Neuronal stem cell (in vitro differentiated cells): ENCODE results near the gene STPG3.

Source experiments
- DNase-seq: peaks from one replicate; pipeline ENCODE4 v3.0.0-alpha.2; 2013; ENCODE audit warnings: low spot score
- H2AFZ ChIP-seq: one replicate; pipeline ENCODE4 v1.6.1; 2013; ENCODE audit warnings: mild to moderate bottlenecking, low read length, inconsistent platforms
- H2AK5ac ChIP-seq: 2 replicates; pipeline ENCODE4 v1.6.1; 2013; ENCODE audit warnings: low read depth, mild to moderate bottlenecking, inconsistent platforms, low read length, moderate library complexity, mixed read lengths
- H2BK120ac ChIP-seq: 2 replicates; pipeline ENCODE4 v1.6.1; 2013; ENCODE audit warnings: low read depth, mild to moderate bottlenecking, inconsistent platforms, low read length, moderate library complexity, mixed read lengths
- H2BK12ac ChIP-seq: one replicate; pipeline ENCODE4 v1.6.1; 2013; ENCODE audit warnings: low read length, inconsistent platforms
- H2BK15ac ChIP-seq: 2 replicates; pipeline ENCODE4 v1.6.1; 2013; ENCODE audit warnings: mild to moderate bottlenecking, low read length, inconsistent platforms, mixed read lengths
- H2BK5ac ChIP-seq: one replicate; pipeline ENCODE4 v1.6.1; 2013; ENCODE audit warnings: inconsistent platforms, mild to moderate bottlenecking, low read length, moderate library complexity
- H3K14ac ChIP-seq: one replicate; pipeline ENCODE4 v1.6.1; 2013; ENCODE audit warnings: low read length, inconsistent platforms
- H3K18ac ChIP-seq: 2 replicates; pipeline ENCODE4 v1.6.1; 2013; ENCODE audit warnings: low read length, inconsistent platforms
- H3K23ac ChIP-seq: 2 replicates; pipeline ENCODE4 v1.6.1; 2013; ENCODE audit warnings: low read depth, mild to moderate bottlenecking, mixed read lengths, low read length, inconsistent platforms; ENCODE audit not compliant: poor library complexity
- H3K27ac ChIP-seq: replicated peaks from 3 replicates; pipeline ENCODE4 v1.5.1; 2013; ENCODE audit warnings: low read length, inconsistent platforms
- H3K27me3 ChIP-seq, 3 experiments: 2 replicates each; pipeline ENCODE4 v1.6.1; 2013; ENCODE audit warnings: low read length in 3 of 3, mild to moderate bottlenecking in 2 of 3, inconsistent platforms in 1 of 3, low read depth in 1 of 3, mixed read lengths in 1 of 3, moderate library complexity in 1 of 3; ENCODE audit not compliant: control insufficient read depth in 3 of 3, insufficient read depth in 3 of 3
- H3K36me3 ChIP-seq, 2 donors: replicated peaks in 1 of 2; 2 replicates each; pipeline ENCODE4 v1.6.1; 2013; ENCODE audit warnings: low read length in 2 of 2; ENCODE audit not compliant: control insufficient read depth in 2 of 2, insufficient read depth in 2 of 2
- H3K4ac ChIP-seq: 2 replicates; pipeline ENCODE4 v1.6.1; 2013; ENCODE audit warnings: inconsistent platforms, mild to moderate bottlenecking, low read length, moderate library complexity
- H3K4me1 ChIP-seq, 2 donors: 1 replicate in 1 of 2; 2 replicates in 1 of 2; pipeline ENCODE4 v1.6.1; 2013; ENCODE audit warnings: low read length in 2 of 2, low read depth in 1 of 2; ENCODE audit not compliant: control insufficient read depth in 2 of 2, insufficient read depth in 1 of 2
- H3K4me2 ChIP-seq: one replicate; pipeline ENCODE4 v1.6.1; 2013; ENCODE audit warnings: mild to moderate bottlenecking, low read length, inconsistent platforms; ENCODE audit not compliant: insufficient read depth, poor library complexity, severe bottlenecking
- H3K4me3 ChIP-seq, 2 donors: 2 replicates each; pipeline ENCODE4 v1.5.1; 2013; ENCODE audit warnings: low read length in 2 of 2, mild to moderate bottlenecking in 2 of 2, inconsistent platforms in 1 of 2, moderate library complexity in 1 of 2
- H3K79me1 ChIP-seq: one replicate; pipeline ENCODE4 v1.6.1; 2013; ENCODE audit warnings: low read depth, mild to moderate bottlenecking, inconsistent platforms, low read length, moderate library complexity
- H3K9ac ChIP-seq: one replicate; pipeline ENCODE4 v1.6.1; 2013; ENCODE audit warnings: mild to moderate bottlenecking, low read depth, low read length, inconsistent platforms; ENCODE audit not compliant: poor library complexity
- H3K9me3 ChIP-seq, 2 donors: replicated peaks in 1 of 2; 2 replicates each; pipeline versions ENCODE3 to v1.6.1; 2013; ENCODE audit warnings: low read length in 2 of 2, mild to moderate bottlenecking in 2 of 2, inconsistent platforms in 1 of 2, low read depth in 1 of 2, mixed read lengths in 1 of 2, moderate library complexity in 1 of 2; ENCODE audit not compliant: control insufficient read depth in 2 of 2, insufficient read depth in 1 of 2
- H4K8ac ChIP-seq: one replicate; pipeline ENCODE4 v1.6.1; 2013; ENCODE audit warnings: low read depth, mild to moderate bottlenecking, inconsistent platforms, low read length, moderate library complexity
- H4K91ac ChIP-seq: one replicate; pipeline ENCODE4 v1.6.1; 2013; ENCODE audit warnings: low read length, low read depth, mild to moderate bottlenecking, inconsistent platforms; ENCODE audit not compliant: poor library complexity
- WGBS, 2 donors: extraction: QIAGEN DNeasy Blood & Tissue Kit; methylation state at CpG; one replicate each; pipeline ENCODE4 v1.1.7; 2013; ENCODE audit warnings: missing lambda C conversion rate in 2 of 2, mixed read lengths in 1 of 2; ENCODE audit not compliant: insufficient read length in 2 of 2, insufficient replicate concordance in 1 of 2; ENCODE audit errors: extremely low coverage in 2 of 2; 5-methylcytosine and 5-hydroxymethylcytosine counted together

The STPG3 gene

GRCh38 chr9:137269231-137269772, 18.2 kb downstream of the STPG3 start:
- H2BK12ac ChIP-seq, result no peak overlapping the region
- no peak overlapping the region for H2AK5ac ChIP-seq
- H3K9ac ChIP-seq, result no peak overlapping the region
- no peak overlapping the region for H3K23ac ChIP-seq
- no peak overlapping the region for H2BK120ac ChIP-seq
- no peak overlapping the region for H2BK15ac ChIP-seq
- H3K79me1 ChIP-seq, result peaks cover 8% of the 10 kb centered on the region
- no peak overlapping the region for H4K91ac ChIP-seq
- no peaks in the 10 kb centered on the region for H3K27me3 ChIP-seq
- H2BK5ac ChIP-seq, result no peak overlapping the region
- H3K14ac ChIP-seq, result no peak overlapping the region
- no peak overlapping the region for H4K8ac ChIP-seq
- H3K4me2 ChIP-seq, result no peak overlapping the region
- DNase-seq, result no peak
- peaks cover 41 to 89% of the 10 kb centered on the region in 2 donors for H3K36me3 ChIP-seq
- no peaks in the 10 kb centered on the region for H3K4me1 ChIP-seq
- no peak overlapping the region for H3K27ac ChIP-seq
- no peak overlapping the region for H2AFZ ChIP-seq
- H3K4me3 ChIP-seq, result no peak overlapping the region
- no CpG with 5 or more reads among the region's 17 CpGs for WGBS, 2 donors
- H3K18ac ChIP-seq, result no peak overlapping the region
- no peak overlapping the region for H3K4ac ChIP-seq
- no peaks in the 10 kb centered on the region for H3K9me3 ChIP-seq

GRCh38 chr9:137270929-137271695, 20.0 kb downstream of the STPG3 start:
- Histone ChIP-seq H3K4me2 (no peak overlapping the region), H2BK120ac (no peak overlapping the region), H2BK12ac (no peak overlapping the region), H3K4me1 (peaks cover 0 to 3% of the 10 kb centered on the region in 2 donors), H3K79me1 (peaks cover 5% of the 10 kb centered on the region), H2BK15ac (no peak overlapping the region), H3K14ac (no peak overlapping the region), H3K23ac (peak overlapping the region; percentile 73), H4K91ac (no peak overlapping the region), H3K36me3 (peaks cover 34 to 72% of the 10 kb centered on the region in 2 donors), H2AFZ (no peak overlapping the region), H2AK5ac (no peak overlapping the region), H3K18ac (no peak overlapping the region), H3K27me3 (no peaks in the 10 kb centered on the region), H3K27ac (no peak overlapping the region), H3K4ac (no peak overlapping the region), H3K9ac (no peak overlapping the region), H3K4me3 (no peak overlapping the region), H2BK5ac (no peak overlapping the region), H3K9me3 (no peaks in the 10 kb centered on the region), H4K8ac (no peak overlapping the region)
- DNase-seq, result no peak
- WGBS, 2 donors, result no CpG with 5 or more reads among the region's 32 CpGs

GRCh38 chr9:137271696-137272076, 20.6 kb downstream of the STPG3 start:
- H3K27ac ChIP-seq, result no peak overlapping the region
- no peak overlapping the region for H2AFZ ChIP-seq
- H3K4ac ChIP-seq, result no peak overlapping the region
- no peak overlapping the region for H4K8ac ChIP-seq
- no CpG with 5 or more reads among the region's 3 CpGs for WGBS, 2 donors
- H3K36me3 ChIP-seq, result peaks cover 31 to 66% of the 10 kb centered on the region in 2 donors
- H2BK120ac ChIP-seq, result no peak overlapping the region
- H2AK5ac ChIP-seq, result no peak overlapping the region
- no peak overlapping the region for H3K9ac ChIP-seq
- no peak overlapping the region for H2BK12ac ChIP-seq
- no peak overlapping the region for H2BK15ac ChIP-seq
- H3K18ac ChIP-seq, result no peak overlapping the region
- peaks cover 2 to 7% of the 10 kb centered on the region in 2 donors for H3K4me1 ChIP-seq
- peaks cover 4% of the 10 kb centered on the region for H3K79me1 ChIP-seq
- DNase-seq, result no peak
- H3K23ac ChIP-seq, result no peak overlapping the region
- H3K9me3 ChIP-seq, result no peaks in the 10 kb centered on the region
- H4K91ac ChIP-seq, result no peak overlapping the region
- H3K4me2 ChIP-seq, result peak overlapping the region; percentile 11
- no peak overlapping the region for H3K4me3 ChIP-seq
- H2BK5ac ChIP-seq, result no peak overlapping the region
- no peak overlapping the region for H3K14ac ChIP-seq
- no peaks in the 10 kb centered on the region for H3K27me3 ChIP-seq

- Histone ChIP-seq H4K8ac (no peak overlapping the region), H3K4ac (no peak overlapping the region), H2AFZ (no peak overlapping the region), H3K4me2 (no peak overlapping the region), H3K4me1 (peaks cover 10 to 14% of the 10 kb centered on the region in 2 donors), H3K23ac (peak overlapping the region; percentile 80), H4K91ac (no peak overlapping the region), H2BK12ac (no peak overlapping the region), H2BK120ac (no peak overlapping the region), H3K9ac (peak overlapping the region; percentile 63), H3K9me3 (no peaks in the 10 kb centered on the region), H2BK15ac (no peak overlapping the region), H3K14ac (no peak overlapping the region), H3K36me3 (peaks cover 26 to 59% of the 10 kb centered on the region in 2 donors), H3K27me3 (no peaks in the 10 kb centered on the region), H3K27ac (peak overlapping the region; percentile 14), H3K4me3 (peak overlapping the region in 1 of 2 donors; percentile 18), H3K18ac (no peak overlapping the region), H2AK5ac (no peak overlapping the region), H3K79me1 (peaks cover 4% of the 10 kb centered on the region), H2BK5ac (peak overlapping the region; percentile 71)
- no peak for DNase-seq
- WGBS, 2 donors, result no CpG with 5 or more reads among the region's 39 CpGs
Observed at GRCh38 chr9:137272241-137273094, 21.4 kb downstream of the STPG3 start.
